ENCODE data around the gene CT45A8.

GRCh38 chrX:135892781-135893180 lies 38.4 kb upstream of the CT45A8 start:
- TF ChIP-seq CTCF (IDR thresholded peaks at IDR 0.05) (no peak), POLR2A (IDR thresholded peaks at IDR 0.05) (no peak)
